GM21529 (cell line): Measurements from ENCODE around the gene GRIA1.

Source experiments
- ATAC-seq: cut with Tn5 transposase; IDR thresholded peaks from one replicate; pipeline ENCODE4 v1.9.1; 2021; ENCODE audit not compliant: unreplicated experiment

GRIA1 gene

GRCh38 chr5:153496835-153497234, 6.4 kb downstream of the GRIA1 start:
- no peak for ATAC-seq

- ATAC-seq, result no peak
Measured at GRCh38 chr5:153498516-153498915, 8.0 kb downstream of the GRIA1 start.

DNA sequence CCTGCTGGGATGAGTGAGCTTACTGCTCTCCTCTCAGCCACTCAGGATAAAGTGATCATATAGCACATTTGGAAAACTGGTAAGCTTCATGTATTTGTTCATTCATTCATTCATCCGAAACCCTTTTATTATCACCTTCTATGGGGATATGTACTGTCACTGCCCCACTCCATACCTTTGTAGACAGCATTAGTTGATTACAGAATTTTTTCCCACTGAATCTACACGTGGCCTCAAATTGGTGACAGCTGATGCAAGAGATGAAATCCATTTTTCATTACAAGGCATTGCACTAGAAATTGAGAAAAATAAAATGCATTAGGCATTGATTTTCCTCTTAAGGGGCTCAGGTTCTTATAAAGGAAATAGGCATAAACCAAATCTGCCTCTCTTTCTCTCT, 9.7 kb downstream of the GRIA1 start:
- ATAC-seq, result no peak

DNA sequence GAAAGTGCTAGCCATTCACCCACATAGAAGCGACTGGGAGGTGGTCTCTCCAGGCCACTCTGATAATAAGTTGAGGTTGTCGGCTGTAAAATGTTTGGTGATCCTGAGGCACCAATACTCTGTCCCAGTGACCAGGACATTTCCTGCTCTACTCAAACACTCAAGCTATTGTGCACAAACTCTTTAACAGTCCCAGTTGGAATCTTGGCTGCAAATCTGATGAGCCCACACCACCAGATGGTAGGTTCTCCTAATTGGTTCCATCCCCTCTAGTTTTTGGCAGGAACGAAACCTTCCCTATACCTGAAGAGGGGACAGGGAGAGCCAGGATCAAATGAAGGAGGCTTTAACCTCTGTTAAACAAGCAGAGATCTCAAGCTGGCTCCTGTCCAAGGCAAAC, 14.3 kb downstream of the GRIA1 start:
- ATAC-seq, result no peak

- ATAC-seq, result no peak
Measured at GRCh38 chr5:153508700-153509099, 18.2 kb downstream of the GRIA1 start.

- no peak for ATAC-seq
Measured at GRCh38 chr5:153511622-153512021, 21.2 kb downstream of the GRIA1 start.

DNA sequence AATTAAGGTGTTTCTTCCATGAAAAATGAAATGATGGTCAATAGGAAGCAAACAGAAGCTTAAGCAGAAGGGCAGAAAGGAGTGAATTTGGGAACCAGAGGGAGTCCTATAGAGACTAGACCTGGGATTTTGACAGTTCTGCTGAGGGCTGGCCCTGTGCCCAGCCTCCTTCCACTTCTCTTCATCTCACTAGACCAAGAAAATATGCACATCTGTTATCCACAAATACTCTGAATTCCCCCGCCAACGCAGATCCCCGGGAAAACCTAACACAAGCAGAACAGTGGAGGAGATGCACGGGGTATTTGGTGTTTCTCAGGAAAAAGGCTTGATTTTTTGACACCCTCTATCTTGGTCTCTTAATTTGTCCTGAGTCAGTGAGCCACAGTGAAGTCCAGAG, 22.7 kb downstream of the GRIA1 start:
- no peak for ATAC-seq

- ATAC-seq, result no peak
Measured at GRCh38 chr5:153515301-153515700, 24.8 kb downstream of the GRIA1 start.

DNA sequence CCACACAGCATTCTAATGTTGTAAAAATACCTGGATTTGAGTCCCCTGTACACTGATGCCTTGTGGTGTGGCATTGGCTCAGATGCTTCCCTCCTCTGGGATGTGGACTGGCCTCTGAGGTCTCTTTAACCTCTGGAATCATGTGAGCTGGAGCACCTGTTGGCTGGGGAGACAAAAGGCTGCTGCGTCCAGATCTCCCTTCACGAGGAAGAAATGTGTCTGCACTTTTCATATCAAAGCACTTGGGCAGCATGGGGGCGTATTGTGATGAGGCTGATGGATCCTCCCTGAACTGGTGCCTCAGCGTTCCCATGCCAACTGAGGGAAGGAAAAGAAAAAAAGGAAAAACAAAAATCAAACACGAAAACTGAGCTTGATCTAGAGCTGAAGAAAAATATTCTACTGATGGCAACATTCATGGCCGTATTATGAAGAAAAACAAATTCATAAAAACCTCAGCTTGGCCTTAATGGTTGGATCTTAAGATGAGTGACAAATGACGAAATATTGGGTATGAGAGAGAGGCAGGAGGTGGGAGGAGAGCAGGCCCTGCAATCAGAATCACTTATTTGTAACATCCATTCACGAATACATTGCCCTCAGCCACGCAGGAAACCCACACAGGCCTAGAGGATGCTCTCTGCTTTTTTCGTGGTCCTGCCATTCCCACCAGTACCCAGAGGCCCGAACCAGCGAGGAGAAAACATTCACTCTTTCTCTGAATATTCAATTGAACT, 26.2 kb downstream of the GRIA1 start:
- no peak for ATAC-seq

- no peak for ATAC-seq
Measured at GRCh38 chr5:153517241-153517611, 26.8 kb downstream of the GRIA1 start.

GRCh38 chr5:153520137-153520536, 29.7 kb downstream of the GRIA1 start:
- no peak for ATAC-seq

- no peak for ATAC-seq
Measured at GRCh38 chr5:153520952-153521351, 30.5 kb downstream of the GRIA1 start.

DNA sequence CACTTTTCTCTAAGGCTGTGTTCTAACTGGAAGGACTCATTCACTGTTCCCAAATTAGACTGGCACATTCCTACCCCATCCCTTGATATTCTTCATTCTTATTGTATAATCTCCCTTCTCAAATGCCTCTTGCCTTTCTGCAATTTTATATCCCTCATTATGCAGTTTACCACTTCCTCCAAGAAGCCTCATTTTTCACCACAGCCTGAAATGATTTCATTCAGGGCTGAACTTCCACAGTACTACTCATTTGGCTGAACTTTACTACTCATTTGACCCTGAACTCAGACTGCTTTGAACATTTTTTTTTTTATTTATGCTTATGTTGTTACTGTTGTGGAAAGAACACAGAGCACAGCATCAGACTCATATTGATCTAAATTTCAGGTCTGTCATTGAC, 32.7 kb downstream of the GRIA1 start:
- no peak for ATAC-seq

DNA sequence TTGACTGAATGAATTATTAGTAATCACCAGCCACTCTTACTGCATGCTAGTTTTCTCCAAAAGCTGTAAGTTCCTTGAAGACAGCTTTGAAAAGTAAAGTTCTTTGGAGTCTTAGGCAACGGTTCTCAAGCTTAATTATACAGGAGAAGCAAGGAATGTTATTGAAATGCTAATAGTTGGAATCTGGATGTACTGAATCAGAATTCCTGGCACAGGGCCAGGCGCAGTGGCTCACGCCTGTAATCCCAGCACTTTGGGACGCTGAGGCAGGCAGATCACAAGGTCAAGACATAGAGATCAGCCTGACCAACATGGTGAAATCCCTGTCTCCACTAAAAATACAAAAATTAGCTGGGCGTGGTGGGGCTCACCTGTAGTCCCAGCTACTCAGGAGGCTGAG, 33.4 kb downstream of the GRIA1 start:
- ATAC-seq, result no peak

GRCh38 chr5:153525536-153525935, 35.1 kb downstream of the GRIA1 start:
- no peak for ATAC-seq

DNA sequence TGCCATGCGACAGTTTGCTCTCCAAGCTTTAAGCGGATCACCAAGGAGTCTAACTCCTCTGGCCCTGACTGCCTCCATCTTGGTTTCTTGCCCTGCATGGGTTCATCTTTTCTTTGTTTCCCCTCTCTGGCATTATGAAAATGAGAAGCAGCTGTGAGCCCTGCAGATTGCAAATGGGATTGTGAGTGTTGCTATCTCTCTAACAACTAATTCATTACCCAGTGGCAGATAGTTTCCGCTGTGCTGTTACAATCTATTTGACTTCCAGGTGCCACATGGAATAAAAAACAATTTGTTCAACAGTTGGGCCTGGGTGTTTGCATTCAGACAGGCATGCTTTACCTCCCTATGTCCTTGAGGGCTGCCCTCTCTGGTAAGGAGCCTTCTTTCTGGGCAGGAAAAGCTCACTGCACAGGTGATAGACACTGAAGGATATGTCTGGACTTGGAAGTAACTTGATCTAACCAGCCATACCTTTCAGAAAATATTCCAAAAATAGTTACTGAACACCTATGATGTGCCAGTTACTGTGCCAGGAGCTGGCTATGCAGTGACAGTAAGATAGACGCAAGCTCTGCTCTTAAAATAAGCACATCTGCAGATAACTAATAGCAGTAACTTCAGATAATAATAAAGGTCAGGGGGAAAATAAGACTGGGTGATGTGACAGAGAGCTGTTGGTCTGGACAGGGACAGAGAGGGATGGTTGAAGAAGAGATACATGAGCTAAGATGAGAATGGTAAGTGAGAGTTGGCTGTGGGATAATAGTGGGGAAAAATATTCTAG, 40.1 kb downstream of the GRIA1 start:
- ATAC-seq, result no peak

DNA sequence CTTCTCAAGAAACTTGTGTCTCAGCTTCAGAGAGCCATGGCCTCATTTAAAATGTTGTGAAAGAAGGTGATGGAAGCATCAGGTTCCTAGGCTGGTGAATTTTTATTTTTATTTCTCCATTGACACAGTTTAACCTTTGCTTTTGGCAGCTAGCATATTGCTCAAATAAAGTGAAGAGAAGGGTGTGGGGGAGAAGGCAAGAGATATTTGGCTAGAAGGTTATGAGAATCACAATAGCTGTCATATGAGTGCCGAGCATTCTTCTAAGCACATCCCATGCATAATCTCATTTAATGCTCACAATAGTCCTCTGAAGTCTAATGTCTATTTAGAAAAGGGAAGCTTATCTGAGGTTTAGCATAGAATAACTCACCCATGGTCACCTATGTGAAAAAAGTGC, 43.1 kb downstream of the GRIA1 start:
- ATAC-seq, result no peak

- no peak for ATAC-seq
Measured at GRCh38 chr5:153534102-153534501, 43.6 kb downstream of the GRIA1 start.

DNA sequence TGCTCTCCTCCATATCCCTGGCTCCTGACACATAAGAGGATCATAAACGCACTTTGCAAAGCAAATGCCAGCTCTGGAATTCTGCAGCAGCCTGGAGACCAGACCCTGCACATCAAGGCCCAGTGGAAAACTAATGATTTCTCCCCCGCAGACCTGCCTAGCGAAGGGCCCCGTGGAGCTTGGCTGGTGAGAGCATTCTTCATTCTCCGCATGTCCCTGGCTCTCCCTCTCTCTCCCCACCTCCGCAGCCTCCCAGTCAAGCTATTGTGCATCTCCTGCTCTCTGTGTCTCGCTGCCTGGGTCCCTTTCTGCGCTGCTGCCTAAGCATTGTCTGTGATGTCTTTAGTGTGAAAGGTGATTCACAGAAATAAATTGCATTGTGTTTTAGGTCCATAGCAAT, 46.7 kb downstream of the GRIA1 start:
- ATAC-seq, result no peak

- no peak for ATAC-seq
Measured at GRCh38 chr5:153539983-153540382, 49.5 kb downstream of the GRIA1 start.

DNA sequence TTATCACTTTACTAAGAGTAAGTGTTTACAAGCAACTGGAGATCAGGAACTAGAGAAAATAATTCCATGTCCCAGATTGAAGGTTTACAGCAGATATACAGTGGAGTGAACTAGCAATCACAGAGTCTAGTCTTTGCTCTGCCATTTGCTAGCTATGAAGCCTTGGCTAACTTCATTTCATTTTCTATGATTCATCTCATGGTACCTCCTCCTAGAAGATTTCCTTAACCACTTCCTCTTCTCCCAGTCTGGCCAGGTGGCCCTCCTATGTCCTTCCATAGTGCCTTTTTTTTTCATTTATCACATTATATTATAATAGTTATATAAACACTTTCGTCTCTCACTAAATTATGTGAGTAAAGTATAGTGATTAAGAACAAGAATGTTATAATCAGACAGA, 52.1 kb downstream of the GRIA1 start:
- no peak for ATAC-seq

- no peak for ATAC-seq
Measured at GRCh38 chr5:153543288-153543687, 52.8 kb downstream of the GRIA1 start.
